Left ventricle myocardium inferior (tissue), 1 donor: ENCODE data around the gene KLK1. TPM values are rescaled to one million over a fixed set of nuclear protein-coding genes. Genes with fewer than 3 reads are reported as not detected.
"Not testable (repeated sequence)": the region's sequence is repeated elsewhere in the genome, so short reads cannot be mapped to it uniquely, and the experiment has no call there.

Experiments
- DNase-seq: peaks from one replicate; pipeline ENCODE4 v3.0.0-alpha.2; 2020
- H3K27ac ChIP-seq: fragments of 200-600 bp; replicated peaks from 2 replicates; pipeline ENCODE4 v1.8.0; 2021
- H3K27me3 ChIP-seq: fragments of 200-600 bp; 2 replicates; pipeline ENCODE4 v1.8.0; 2021; ENCODE audit warnings: low read depth
- H3K36me3 ChIP-seq: fragments of 200-600 bp; 2 replicates; pipeline ENCODE4 v1.8.0; 2021
- H3K4me1 ChIP-seq: fragments of 200-600 bp; 2 replicates; pipeline ENCODE4 v1.8.0; 2021
- H3K4me3 ChIP-seq: fragments of 200-600 bp; 2 replicates; pipeline ENCODE4 v1.8.0; 2021; ENCODE audit warnings: mild to moderate bottlenecking, moderate library complexity
- H3K9me3 ChIP-seq: fragments of 200-600 bp; replicated peaks from 2 replicates; pipeline ENCODE4 v1.8.0; 2021
- CTCF ChIP-seq: fragments of 200-600 bp; IDR thresholded peaks from 2 replicates; pipeline ENCODE4 v1.8.0; 2021; ENCODE audit warnings: antibody characterized with exemption, mild to moderate bottlenecking, borderline replicate concordance
- intact Hi-C: fragments of 100-400 bp; cut with micrococcal nuclease; formaldehyde crosslinking; loops from one replicate; pipeline ENCODE4 v1.11.0; 2022
- total RNA-seq: library from RNA; stranded (reverse); fragmentation: NEBNext Ultra II Directional; extraction: Animal tissue kit (Norgen Biotek cat#: 25700); gene quantifications from one replicate; pipeline ENCODE4 v1.2.1, GENCODE V29; 2021
- donor health status: DM: no; HTN: yes; CAD: no; lungs with severe emphysema.

Gene KLK1
- total RNA-seq, 1 donor from 2014 or later = 0.41 TPM

DNA sequence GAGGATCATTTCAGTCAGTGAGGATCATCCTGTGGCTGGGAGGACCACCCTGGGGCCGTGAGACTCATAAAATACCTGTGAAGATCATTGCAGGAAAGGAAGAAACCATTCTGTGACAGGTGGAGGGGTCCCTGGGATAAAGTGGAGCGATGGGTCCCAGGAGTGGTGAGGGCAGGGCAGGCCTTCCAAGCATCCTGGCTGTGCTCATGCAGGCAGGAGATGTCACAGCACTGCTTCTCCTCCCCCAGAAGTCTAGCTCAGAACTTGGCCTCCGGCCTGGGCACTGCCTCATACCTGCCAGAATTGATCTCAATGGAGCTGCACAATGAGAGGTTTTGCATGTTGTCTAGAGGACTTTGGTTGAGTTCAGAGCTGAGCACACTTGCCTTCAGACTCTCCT, 11.1 kb downstream of the KLK1 start:
- no peak for DNase-seq
- intact Hi-C loops = no loop called here
- Histone ChIP-seq H3K27me3 (peaks cover 61% of the 10 kb centered on the region), H3K4me1 (no peaks in the 10 kb centered on the region), H3K9me3 (no peaks in the 10 kb centered on the region), H3K27ac (no peak overlapping the region), H3K36me3 (no peaks in the 10 kb centered on the region), H3K4me3 (no peak overlapping the region)
- no peak for TF ChIP-seq CTCF

- peaks cover 54% of the 10 kb centered on the region for H3K27me3 ChIP-seq
- DNase-seq, H3K36me3 ChIP-seq, H3K27ac ChIP-seq, H3K4me1 ChIP-seq, H3K9me3 ChIP-seq, H3K4me3 ChIP-seq, intact Hi-C loops: not testable (repeated sequence)
Measured at GRCh38 chr19:50811622-50812238, 11.9 kb downstream of the KLK1 start.

GRCh38 chr19:50808856-50809255, 14.7 kb downstream of the KLK1 start:
- peaks cover 11% of the 10 kb centered on the region for H3K4me1 ChIP-seq
- no peak overlapping the region for H3K27ac ChIP-seq
- H3K27me3 ChIP-seq = peaks cover 25% of the 10 kb centered on the region
- no peaks in the 10 kb centered on the region for H3K9me3 ChIP-seq
- intact Hi-C loops = no loop called here
- H3K4me3 ChIP-seq = no peak overlapping the region
- DNase-seq = no peak
- no peaks in the 10 kb centered on the region for H3K36me3 ChIP-seq
- no peak for TF ChIP-seq CTCF

- no peak for TF ChIP-seq CTCF
- intact Hi-C loops = no loop called here
- H3K4me3 ChIP-seq = peak overlapping the region; percentile 86
- H3K36me3 ChIP-seq = peaks cover 12% of the 10 kb centered on the region
- peak; percentile 99 for DNase-seq
- H3K27me3 ChIP-seq = no peaks in the 10 kb centered on the region
- H3K27ac ChIP-seq = peak overlapping the region; percentile 97
- peaks cover 27% of the 10 kb centered on the region for H3K4me1 ChIP-seq
- no peaks in the 10 kb centered on the region for H3K9me3 ChIP-seq
Measured at GRCh38 chr19:50804420-50805272, 18.9 kb downstream of the KLK1 start.

GRCh38 chr19:50803633-50804419, 19.8 kb downstream of the KLK1 start:
- H3K27ac ChIP-seq = peak overlapping the region; percentile 97
- intact Hi-C loops = no loop called here
- H3K4me3 ChIP-seq = peak overlapping the region; percentile 86
- no peak for TF ChIP-seq CTCF
- H3K4me1 ChIP-seq = peaks cover 27% of the 10 kb centered on the region
- peaks cover 17% of the 10 kb centered on the region for H3K36me3 ChIP-seq
- no peaks in the 10 kb centered on the region for H3K9me3 ChIP-seq
- no peak for DNase-seq
- H3K27me3 ChIP-seq = no peaks in the 10 kb centered on the region
